Measurements from ENCODE around the gene ARHGEF28. TPM values are rescaled to one million over a fixed set of nuclear protein-coding genes. Genes with fewer than 3 reads are reported as not detected.

ARHGEF28 gene
- total RNA-seq, 1 experiment from 2014 or later = 6.1 TPM

GRCh38 chr5:73727470-73727869 lies 101.5 kb downstream of the ARHGEF28 start:
- H3K79me2 ChIP-seq (ENCODE audit: insufficient read depth, low read length) = no peaks in the 10 kb centered on the region
- H4K20me1 ChIP-seq (ENCODE audit: insufficient read depth) = no peaks in the 10 kb centered on the region
- H3K4me2 ChIP-seq (ENCODE audit: low read length) = no peak overlapping the region
- no peak overlapping the region for H3K9ac ChIP-seq (ENCODE audit: low read length)
- TF ChIP-seq RAD21 (IDR thresholded peaks at IDR 0.05; ENCODE audit: low read depth) = no peak
- no peak for TF ChIP-seq MAX (IDR thresholded peaks at IDR 0.05)
- TF ChIP-seq EGR1 (IDR thresholded peaks at IDR 0.05; ENCODE audit: low read depth) = no peak
- no peak for TF ChIP-seq POLR2A (IDR thresholded peaks at IDR 0.05; ENCODE audit: borderline replicate concordance, extremely low read depth, insufficient read depth, insufficient read length)
- TF ChIP-seq ZBTB33 (IDR thresholded peaks at IDR 0.05; ENCODE audit: extremely low read depth, insufficient replicate concordance, low read length) = no peak
- TF ChIP-seq SIN3A (IDR thresholded peaks at IDR 0.05; ENCODE audit: low read depth) = no peak
- no peak for TF ChIP-seq EZH2phosphoT487 (IDR thresholded peaks at IDR 0.05; ENCODE audit: borderline replicate concordance)
- no peak for TF ChIP-seq REST (IDR thresholded peaks at IDR 0.05; ENCODE audit: low read depth)
- no peak for TF ChIP-seq YY1 (IDR thresholded peaks at IDR 0.05; ENCODE audit: extremely low read depth, insufficient replicate concordance, low read depth, low read length)
- TF ChIP-seq ATF3 (IDR thresholded peaks at IDR 0.05) = no peak
- TF ChIP-seq EZH2 (IDR thresholded peaks at IDR 0.05) = no peak
- no peak for TF ChIP-seq TCF7L2 (IDR thresholded peaks at IDR 0.05; ENCODE audit: borderline replicate concordance, extremely low read depth, insufficient read depth, insufficient read length)
- TF ChIP-seq CTCF (IDR thresholded peaks at IDR 0.05 in 2 of 3, conservative IDR thresholded peaks at IDR 0.05 in 1 of 3; ENCODE audit: borderline replicate concordance in 1 of 3, insufficient read depth in 1 of 3, low read depth in 2 of 3, low read length in 2 of 3) = no peak
- H2AFZ ChIP-seq (ENCODE audit: low read depth, low read length, poor library complexity, severe bottlenecking) = no peak overlapping the region
- ATAC-seq (no peak), DNase-seq (ENCODE audit: low read depth, low spot score) (no peak)
- BruUV-seq (replicated peaks) = no TSS peak
- no peaks in the 10 kb centered on the region for H3K9me3 ChIP-seq (ENCODE audit: control insufficient read depth in 1 of 2, insufficient read depth in 1 of 2, low read depth in 1 of 2, low read length in 2 of 2)
- H3K4me3 ChIP-seq (replicated peaks in 1 of 2; ENCODE audit: low read depth in 1 of 2, low read length in 2 of 2) = no peak overlapping the region
- no peak overlapping the region for H3K27ac ChIP-seq (ENCODE audit: low read depth, low read length)
- no peaks in the 10 kb centered on the region for H3K27me3 ChIP-seq (ENCODE audit: insufficient read depth, low read length)
- intact Hi-C loops (cut with micrococcal nuclease) = no loop called here
- POLR2A ChIA-PET = no interaction called here
- no peaks in the 10 kb centered on the region for H3K36me3 ChIP-seq (ENCODE audit: control insufficient read depth in 1 of 2, insufficient read depth in 2 of 2, low read length in 2 of 2)
- H3K9me2 ChIP-seq (ENCODE audit: insufficient read depth) = no peaks in the 10 kb centered on the region
- CTCF ChIA-PET = no interaction called here
- RAD21 ChIA-PET (ENCODE audit: low non-redundant PET in 1 of 2, low total read pairs in 2 of 2, uncharacterized antibody in 2 of 2, unreplicated experiment in 2 of 2) = no interaction called here
- no peaks in the 10 kb centered on the region for H3K4me1 ChIP-seq (ENCODE audit: control insufficient read depth in 1 of 2, insufficient read depth in 2 of 2, low read length in 2 of 2)
